IMR-90 (cell line): Measurements from ENCODE around the gene CPN2. TPM values are rescaled to one million over a fixed set of nuclear protein-coding genes. Genes with fewer than 3 reads are reported as not detected.

Experiments
- ATAC-seq: fragments of 200-7000 bp; cut with Tn5 transposase; 2 replicates; pipeline ENCODE4 v1.9.1; 2020; ENCODE audit warnings: low read depth, mild to moderate bottlenecking, moderate library complexity
- BruUV-seq: library from RNA; stranded (reverse); fragments of 400-500 nt; replicated peaks from 2 replicates; lab custom pipeline; 2021; lab: Mats Ljungman, UMichigan
- CTCF ChIA-PET: fragments of 300-600 bp; formaldehyde crosslinking; extraction: SDS; loops from one replicate; lab custom pipeline; 2021; ENCODE audit warnings: antibody characterized with exemption; lab: Yijun Ruan, JAX
- POLR2A ChIA-PET: fragments of 300-600 bp; sonication (Branson Sonifier 250); formaldehyde crosslinking; loops from one replicate; lab custom pipeline; 2022; ENCODE audit warnings: antibody characterized with exemption; ENCODE audit not compliant: unreplicated experiment; lab: Charles Lee
- DNase-seq: peaks from one replicate; pipeline ENCODE4 v3.0.0; 2013
- H2AFZ ChIP-seq: replicated peaks from 2 replicates; pipeline ENCODE3; 2013; ENCODE audit warnings: low read length, mild to moderate bottlenecking; ENCODE audit not compliant: poor library complexity
- H2AK5ac ChIP-seq: 2 replicates; pipeline ENCODE4 v1.6.1; 2013; ENCODE audit warnings: low read depth, low read length, inconsistent platforms
- H2AK9ac ChIP-seq: replicated peaks from 2 replicates; pipeline ENCODE3; 2013; ENCODE audit warnings: mild to moderate bottlenecking, low read depth, low read length, moderate library complexity; ENCODE audit not compliant: poor library complexity
- H2BK120ac ChIP-seq: 2 replicates; pipeline ENCODE4 v1.6.1; 2013; ENCODE audit warnings: low read depth, low read length, inconsistent platforms
- H2BK15ac ChIP-seq: 3 replicates; pipeline ENCODE4 v1.6.1; 2013; ENCODE audit warnings: low read depth, low read length, inconsistent platforms
- H2BK20ac ChIP-seq: 2 replicates; pipeline ENCODE4 v1.6.1; 2013; ENCODE audit warnings: low read depth, mild to moderate bottlenecking, inconsistent platforms, low read length, moderate library complexity
- H2BK5ac ChIP-seq: 2 replicates; pipeline ENCODE4 v1.6.1; 2013; ENCODE audit warnings: mild to moderate bottlenecking, low read depth, low read length, inconsistent platforms; ENCODE audit not compliant: poor library complexity, severe bottlenecking
- H3K14ac ChIP-seq: replicated peaks from 2 replicates; pipeline ENCODE4 v1.6.1; 2013; ENCODE audit warnings: low read depth, low read length, inconsistent platforms
- H3K18ac ChIP-seq: 2 replicates; pipeline ENCODE4 v1.6.1; 2013; ENCODE audit warnings: low read depth, low read length, control low read depth
- H3K23ac ChIP-seq: 2 replicates; pipeline ENCODE4 v1.6.1; 2013; ENCODE audit warnings: low read depth, low read length, inconsistent platforms
- H3K27ac ChIP-seq: 2 replicates; pipeline ENCODE4 v1.5.1; 2013; ENCODE audit warnings: mild to moderate bottlenecking, control low read depth, low read length; ENCODE audit not compliant: insufficient read depth
- H3K27me3 ChIP-seq: 2 replicates; pipeline ENCODE4 v1.6.1; 2013; ENCODE audit warnings: low read length; ENCODE audit not compliant: control insufficient read depth, insufficient read depth
- H3K36me3 ChIP-seq: 2 replicates; pipeline ENCODE4 v1.6.1; 2013; ENCODE audit warnings: low read length, mixed read lengths; ENCODE audit not compliant: control insufficient read depth, insufficient read depth
- H3K4ac ChIP-seq: 2 replicates; pipeline ENCODE4 v1.6.1; 2013; ENCODE audit warnings: low read depth, low read length, inconsistent platforms
- H3K4me1 ChIP-seq: 2 replicates; pipeline ENCODE4 v1.6.1; 2013; ENCODE audit warnings: low read length, mixed read lengths; ENCODE audit not compliant: control insufficient read depth, insufficient read depth
- H3K4me2 ChIP-seq: 2 replicates; pipeline ENCODE4 v1.6.1; 2013; ENCODE audit warnings: low read depth, mild to moderate bottlenecking, control low read depth, low read length, moderate library complexity
- H3K4me3 ChIP-seq: 2 replicates; pipeline ENCODE4 v1.5.1; 2013; ENCODE audit warnings: low read depth, mild to moderate bottlenecking, control low read depth, low read length, moderate library complexity; ENCODE audit not compliant: insufficient read depth
- H3K56ac ChIP-seq: 2 replicates; pipeline ENCODE4 v1.6.1; 2013; ENCODE audit warnings: low read length, inconsistent platforms; ENCODE audit not compliant: insufficient read depth; ENCODE audit errors: extremely low read depth
- H3K79me1 ChIP-seq, 2 experiments: 2 replicates each; pipeline ENCODE4 v1.6.1; 2013; ENCODE audit warnings: low read length in 2 of 2, inconsistent platforms in 1 of 2, low read depth in 1 of 2
- H3K9ac ChIP-seq: 2 replicates; pipeline ENCODE4 v1.6.1; 2013; ENCODE audit warnings: low read depth, low read length, control low read depth
- H3K9me1 ChIP-seq: 2 replicates; pipeline ENCODE4 v1.6.1; 2013; ENCODE audit warnings: low read length, inconsistent platforms; ENCODE audit not compliant: insufficient read depth
- H3K9me3 ChIP-seq: 2 replicates; pipeline ENCODE4 v1.6.1; 2013; ENCODE audit warnings: low read length; ENCODE audit not compliant: control insufficient read depth, insufficient read depth
- H4K20me1 ChIP-seq: 2 replicates; pipeline ENCODE4 v1.6.1; 2013; ENCODE audit warnings: low read length, inconsistent platforms; ENCODE audit not compliant: insufficient read depth
- H4K5ac ChIP-seq: 2 replicates; pipeline ENCODE4 v1.6.1; 2013; ENCODE audit warnings: mild to moderate bottlenecking, low read depth, low read length, control low read depth
- H4K8ac ChIP-seq, 2 experiments: 2 replicates each; pipeline ENCODE4 v1.6.1; 2013; ENCODE audit warnings: low read depth in 2 of 2, low read length in 2 of 2, control low read depth in 1 of 2, inconsistent platforms in 1 of 2
- H4K91ac ChIP-seq: 2 replicates; pipeline ENCODE4 v1.6.1; 2013; ENCODE audit warnings: low read depth, low read length, inconsistent platforms; ENCODE audit not compliant: insufficient read depth
- CEBPB ChIP-seq: IDR thresholded peaks from 2 replicates; pipeline ENCODE4 v1.6.1; 2012; ENCODE audit warnings: low read depth, low read length, improper control_type of control experiment
- CHD1 ChIP-seq: IDR thresholded peaks from 2 replicates; pipeline ENCODE4 v1.6.1; 2012; ENCODE audit warnings: low read depth, low read length, improper control_type of control experiment
- CTCF ChIP-seq: conservative IDR thresholded peaks from 2 replicates; pipeline ENCODE4 v1.5.1; 2012; ENCODE audit warnings: mild to moderate bottlenecking, low read depth, low read length, improper control_type of control experiment
- MAFK ChIP-seq: IDR thresholded peaks from 2 replicates; pipeline ENCODE4 v1.6.1; 2012; ENCODE audit warnings: low read depth, low read length, improper control_type of control experiment
- RFX5 ChIP-seq: IDR thresholded peaks from 2 replicates; pipeline ENCODE4 v1.8.0; 2012; ENCODE audit warnings: low read depth, mild to moderate bottlenecking, low read length, moderate library complexity
- WGBS, 2 experiments: methylation state at CpG; one replicate each; pipeline versions ENCODE4 v1.1.5 to v1.1.7; 2013; ENCODE audit warnings: missing lambda C conversion rate in 2 of 2; ENCODE audit not compliant: insufficient read length in 1 of 2; ENCODE audit errors: extremely low coverage in 2 of 2; 5-methylcytosine and 5-hydroxymethylcytosine counted together
- dilution Hi-C: fragments of 300-500 bp; cut with HindIII; formaldehyde crosslinking; loops from one replicate; pipeline ENCODE4 v1.14.3; 2018; ENCODE audit warnings: low sequenced_read_pairs; ENCODE audit not compliant: unreplicated experiment
- in situ Hi-C: fragments of 300-500 bp; cut with MboI; formaldehyde crosslinking; loops from 3 replicates; pipeline ENCODE4 v1.14.3; 2019; ENCODE audit warnings: low sequenced_read_pairs, inconsistent platforms, mixed read lengths
- intact Hi-C: fragments of 100-400 bp; cut with micrococcal nuclease; formaldehyde crosslinking; loops from 2 replicates; pipeline ENCODE4 v1.10.0; 2022
- polyA plus RNA-seq, 3 experiments: library from polyadenylated mRNA; depleted of rRNA; stranded (reverse); fragments of >200 nt; gene quantifications; 2 replicates each; pipeline ENCODE4 v1.2.3, GENCODE V29; 2012; ENCODE audit warnings: low replicate concordance in 1 of 3
- total RNA-seq: library from RNA; depleted of rRNA; stranded (reverse); fragments of >200 nt; gene quantifications from 2 replicates; pipeline ENCODE4 v1.2.3, GENCODE V29; 2012
- TF ChIP-seq, protein P1 (sequence below): fragments of 150-350 bp; IDR thresholded peaks from 2 replicates; pipeline ENCODE4 v1.6.1; 2016; ENCODE audit warnings: low read depth, mild to moderate bottlenecking, low read length, moderate library complexity, borderline replicate concordance

Gene CPN2
- total and polyA plus RNA-seq, 2 of the 4 experiments (the other 2 are of a cell fraction), result 0.07 TPM; not detected in 1

DNA sequence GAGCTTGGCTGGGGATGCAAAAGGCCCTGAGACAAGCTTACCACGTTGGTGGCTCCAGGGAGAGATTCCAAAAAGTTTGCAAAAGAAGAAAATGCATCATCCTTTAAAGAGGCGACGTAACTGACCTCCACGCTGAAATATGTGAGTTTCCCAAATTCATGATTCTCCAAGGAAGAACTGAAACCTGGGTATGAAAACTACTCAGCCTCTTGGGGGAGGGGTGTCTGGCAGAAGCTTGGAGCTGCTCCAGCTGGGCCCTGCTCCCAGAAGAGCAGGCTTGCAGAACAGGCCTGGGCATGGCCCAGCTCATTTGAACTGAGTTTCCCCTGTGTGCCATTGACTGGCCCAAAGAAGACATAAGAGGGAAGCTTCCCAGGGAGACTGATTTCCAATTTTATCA is 20.5 kb downstream of the CPN2 start:
- POLR2A ChIA-PET, result no interaction called here
- intact Hi-C loops, result loop anchor here (5.0 kb wide), 1 partner anchor 932 kb away; no protein-coding TSS in a partner anchor
- Histone ChIP-seq H3K27ac (peak overlapping the region; percentile 70; the same call in 1 of the 2 replicates), H3K14ac (peak overlapping the region; percentile 79), H4K5ac (peak overlapping the region; percentile 97; the same call in 1 of the 2 replicates), H4K20me1 (peaks cover 3% of the 10 kb centered on the region; the same call in 1 of the 2 replicates), H2BK20ac (peak overlapping the region; percentile 92), H3K79me1 (0 out of 4 replicates have a peak, but pooled peaks cover 0 to 8% of the 10 kb centered on the region in 2 experiments), H2AFZ (peak overlapping the region; percentile 1), H3K9me3 (no peaks in the 10 kb centered on the region), H3K9me1 (peaks cover 17% of the 10 kb centered on the region), H3K4ac (peak overlapping the region; percentile 74), H2AK9ac (no peak overlapping the region), H3K4me2 (no peak overlapping the region), H2BK5ac (peak overlapping the region; percentile 48), H2BK15ac (0 out of 3 replicates have a peak overlapping the region, but pooled peaks have one; percentile 27), H2AK5ac (peak overlapping the region; percentile 32; the same call in 1 of the 2 replicates), H2BK120ac (peak overlapping the region; percentile 85), H4K8ac (peak overlapping the region; percentile 22 to 92; a peak in 3 of 4 replicates), H3K23ac (peak overlapping the region; percentile 55; the same call in 1 of the 2 replicates), H3K27me3 (no peaks in the 10 kb centered on the region), H3K56ac (peak overlapping the region; percentile 65; the same call in 1 of the 2 replicates), H4K91ac (peak overlapping the region; percentile 88), H3K36me3 (no peaks in the 10 kb centered on the region), H3K4me3 (no peak overlapping the region), H3K18ac (peak overlapping the region; percentile 94), H3K9ac (no peak overlapping the region), H3K4me1 (peaks cover 10% of the 10 kb centered on the region)
- TF ChIP-seq MAFK, result no peak
- TF ChIP-seq CHD1, result no peak
- TF ChIP-seq, protein P1, sequence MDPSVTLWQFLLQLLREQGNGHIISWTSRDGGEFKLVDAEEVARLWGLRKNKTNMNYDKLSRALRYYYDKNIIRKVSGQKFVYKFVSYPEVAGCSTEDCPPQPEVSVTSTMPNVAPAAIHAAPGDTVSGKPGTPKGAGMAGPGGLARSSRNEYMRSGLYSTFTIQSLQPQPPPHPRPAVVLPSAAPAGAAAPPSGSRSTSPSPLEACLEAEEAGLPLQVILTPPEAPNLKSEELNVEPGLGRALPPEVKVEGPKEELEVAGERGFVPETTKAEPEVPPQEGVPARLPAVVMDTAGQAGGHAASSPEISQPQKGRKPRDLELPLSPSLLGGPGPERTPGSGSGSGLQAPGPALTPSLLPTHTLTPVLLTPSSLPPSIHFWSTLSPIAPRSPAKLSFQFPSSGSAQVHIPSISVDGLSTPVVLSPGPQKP, result no peak
- 0 out of 2 replicates have a peak, but pooled peaks have one; percentile 17 for TF ChIP-seq CEBPB
- TF ChIP-seq CTCF, result no peak
- no peak for TF ChIP-seq RFX5
- dilution Hi-C loops, result no loop called here
- DNase-seq (peak; percentile 75), ATAC-seq (peak; percentile 48)
- 0% methylated on average over 1 of the region's 4 CpGs; no CpG with 5 or more reads in 1 of the 2 experiments for WGBS, 2 experiments
- in situ Hi-C loops, result loop anchor here (10.0 to 25.0 kb wide), 2 partner anchors 274 to 532 kb away; no protein-coding TSS in a partner anchor
- BruUV-seq, result no TSS peak
- CTCF ChIA-PET, result interaction anchor here (0.5 to 1.0 kb wide), 3 partner anchors 13 to 501 kb away, joined by 3 to 4 read pairs (median 3); no protein-coding TSS in a partner anchor
